GM18511 (cell line): ENCODE measurements around the gene NR2F1-AS1.

Experiments
- ATAC-seq: cut with Tn5 transposase; IDR thresholded peaks from one replicate; pipeline ENCODE4 v1.9.1; 2021; ENCODE audit warnings: mild to moderate bottlenecking, moderate library complexity; ENCODE audit not compliant: unreplicated experiment

NR2F1-AS1 gene

DNA sequence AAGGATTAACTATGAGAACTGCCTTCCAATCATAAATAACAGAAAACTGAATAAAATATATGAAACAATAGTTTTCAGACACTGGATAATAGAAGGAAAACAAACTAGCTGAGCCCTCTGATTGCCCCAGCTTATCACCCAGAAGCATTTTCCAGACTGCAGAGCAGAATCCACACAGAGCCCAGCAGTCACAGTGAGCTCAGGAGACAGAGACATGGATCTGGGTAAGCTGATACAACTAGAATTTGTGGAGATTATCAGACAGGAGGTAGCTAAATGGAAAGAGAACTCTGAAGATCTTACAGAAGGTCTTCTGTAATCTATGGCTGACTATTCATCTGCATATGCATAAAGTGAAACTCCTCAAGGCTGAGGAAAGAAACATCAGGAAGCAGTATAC lies 128.8 kb downstream of the NR2F1-AS1 start:
- no peak for ATAC-seq

DNA sequence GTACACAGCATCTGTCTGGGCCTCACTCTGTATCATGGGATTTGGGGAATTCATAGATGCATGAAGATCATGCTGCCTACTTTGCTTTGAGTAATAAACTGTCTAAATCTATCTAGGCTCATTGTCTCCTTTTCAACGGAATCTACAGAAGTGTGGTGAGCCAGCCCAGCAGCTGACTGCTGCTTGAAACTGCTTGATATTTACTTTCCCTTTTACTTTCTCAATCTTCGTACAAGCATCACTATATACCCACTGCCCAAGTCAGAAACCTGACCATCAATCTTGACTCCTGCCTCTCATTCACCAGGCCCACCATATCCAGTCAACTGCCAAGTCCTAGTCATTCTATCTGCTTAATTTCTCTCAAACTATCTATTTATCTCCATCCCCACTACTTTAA lies 142.9 kb downstream of the NR2F1-AS1 start:
- no peak for ATAC-seq

DNA sequence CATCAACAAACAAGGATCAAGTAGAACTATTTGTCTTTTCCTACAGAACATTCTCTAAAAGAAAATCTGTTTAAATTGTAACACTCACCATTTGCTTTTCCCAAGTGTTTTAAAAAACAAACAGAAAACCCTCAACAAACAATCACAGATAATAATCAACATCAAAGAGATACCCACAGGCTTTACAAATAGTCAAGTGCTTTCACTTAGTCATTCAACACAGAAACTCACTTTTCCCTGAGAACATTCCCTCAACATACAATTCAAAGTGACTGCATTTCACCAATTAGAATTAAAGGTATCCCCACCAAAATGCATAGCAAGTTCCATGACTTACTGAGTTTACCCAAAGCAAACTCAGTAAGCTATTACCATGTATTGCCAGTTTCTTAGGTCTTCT lies 144.9 kb downstream of the NR2F1-AS1 start:
- no peak for ATAC-seq

DNA sequence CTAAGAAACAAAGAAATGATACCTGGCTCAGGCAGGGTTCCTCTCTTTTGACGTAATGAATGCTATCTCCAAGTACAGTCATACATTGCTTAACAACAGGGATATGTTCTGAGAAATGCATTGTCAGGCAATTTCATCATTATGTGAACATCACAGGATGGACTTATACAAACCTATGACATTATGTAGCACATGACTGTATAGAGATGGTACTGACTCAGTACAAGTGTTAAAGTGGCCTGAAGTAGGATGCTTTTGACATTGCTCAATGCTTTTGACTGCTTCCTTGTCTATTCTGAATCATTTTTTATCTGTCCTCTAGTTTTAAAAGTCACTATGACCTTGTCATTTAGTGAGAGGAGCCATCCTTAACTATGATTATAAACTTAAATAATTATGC lies 147.6 kb downstream of the NR2F1-AS1 start:
- no peak for ATAC-seq

DNA sequence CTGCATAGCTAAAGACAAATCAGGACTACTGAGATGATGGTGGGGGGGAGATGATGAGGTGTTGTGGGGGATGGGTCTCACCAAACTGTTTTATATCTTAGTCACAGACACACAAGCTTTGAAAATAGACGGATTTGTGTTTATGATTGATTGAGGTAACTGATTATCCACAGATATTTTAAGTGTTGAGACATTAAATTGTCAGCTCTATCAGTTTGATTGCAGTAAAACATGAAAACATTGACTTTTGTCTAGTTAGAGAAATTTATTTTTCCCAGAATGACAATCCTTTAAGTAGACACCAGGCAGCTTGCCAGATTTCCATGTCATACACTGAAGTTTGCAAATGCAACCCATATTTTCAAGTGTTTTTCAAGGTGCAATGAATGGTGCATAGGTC lies 149.8 kb downstream of the NR2F1-AS1 start:
- no peak for ATAC-seq

DNA sequence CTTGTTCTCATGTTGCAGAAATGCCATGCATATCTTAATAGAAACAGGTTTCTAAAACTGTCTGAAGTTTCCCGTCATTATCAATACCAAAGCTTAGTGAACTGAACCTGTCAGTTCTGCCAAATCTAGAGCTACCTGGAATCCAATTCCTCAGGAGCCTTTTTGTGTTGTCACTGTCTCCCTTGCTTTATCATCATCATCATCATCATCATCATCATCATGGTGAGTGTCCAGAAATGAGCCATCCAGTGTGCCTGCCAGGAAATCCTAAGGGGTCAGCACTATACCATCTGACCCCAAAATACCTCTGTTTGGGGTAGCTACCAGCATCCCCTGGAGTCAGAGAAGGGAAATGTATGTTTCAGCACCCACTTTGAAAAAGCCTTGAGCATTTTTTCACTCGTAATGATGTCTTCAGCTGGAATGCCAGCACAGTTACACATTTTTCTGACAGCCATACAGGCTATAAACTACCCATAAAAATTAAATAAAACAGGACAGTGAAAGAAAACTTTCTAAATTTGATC lies 150.3 kb downstream of the NR2F1-AS1 start:
- ATAC-seq, result no peak

DNA sequence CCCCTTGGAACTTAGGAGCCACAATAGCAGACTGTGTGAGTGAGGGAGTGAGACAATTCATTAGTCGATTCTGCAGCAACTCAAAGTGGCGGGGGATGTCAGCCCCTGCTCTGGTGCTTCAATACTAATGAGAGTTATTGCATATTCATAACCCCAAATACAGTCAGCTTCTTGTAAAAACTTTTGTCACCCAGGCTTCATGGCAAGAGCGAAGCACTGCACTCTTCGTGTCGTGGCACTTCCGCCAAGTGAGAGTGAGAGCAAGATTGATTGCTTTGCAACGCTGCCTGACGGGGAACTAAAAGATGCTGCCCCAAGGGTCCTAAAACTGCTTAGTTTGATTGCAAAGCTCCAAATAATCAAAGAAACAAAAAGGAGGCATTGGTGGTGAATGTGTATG lies 150.9 kb downstream of the NR2F1-AS1 start:
- ATAC-seq, result no peak

DNA sequence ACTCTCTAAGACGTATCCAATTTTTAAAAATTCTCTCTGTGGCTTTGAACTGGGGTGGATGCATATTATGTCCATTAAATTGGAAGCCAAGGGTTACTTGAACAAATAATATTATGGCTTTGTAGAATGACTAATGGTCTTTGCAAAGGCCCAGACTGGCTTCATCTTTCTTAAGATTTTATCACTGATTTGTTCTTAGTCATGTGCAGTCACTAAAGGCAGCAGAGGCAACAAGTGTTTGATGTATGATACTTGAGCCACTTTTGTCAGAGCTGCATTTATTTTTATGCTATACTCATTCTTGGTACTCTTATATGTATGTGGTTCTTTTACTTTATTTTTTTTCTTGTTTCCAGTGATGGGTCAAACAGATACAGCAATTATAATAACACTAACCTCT lies 152.2 kb downstream of the NR2F1-AS1 start:
- ATAC-seq, result no peak

DNA sequence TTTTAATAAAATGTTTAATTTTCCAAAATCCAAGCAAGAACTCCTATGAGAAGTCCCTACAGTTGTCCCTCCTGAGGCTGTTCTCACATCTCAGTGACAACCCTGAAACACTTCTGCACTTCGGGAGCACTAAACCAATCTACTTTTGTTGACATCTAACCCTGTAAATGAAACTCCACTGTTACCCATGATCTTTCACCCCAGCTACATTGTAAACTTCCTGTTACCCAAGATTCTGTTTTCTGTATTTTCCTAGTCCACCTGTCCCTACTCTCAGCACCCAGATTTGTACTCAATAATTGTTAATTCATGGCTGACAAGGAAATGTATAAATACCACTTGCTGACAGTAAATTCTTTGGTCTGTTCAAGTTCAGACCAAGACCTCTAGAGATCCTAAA lies 153.7 kb downstream of the NR2F1-AS1 start:
- no peak for ATAC-seq

DNA sequence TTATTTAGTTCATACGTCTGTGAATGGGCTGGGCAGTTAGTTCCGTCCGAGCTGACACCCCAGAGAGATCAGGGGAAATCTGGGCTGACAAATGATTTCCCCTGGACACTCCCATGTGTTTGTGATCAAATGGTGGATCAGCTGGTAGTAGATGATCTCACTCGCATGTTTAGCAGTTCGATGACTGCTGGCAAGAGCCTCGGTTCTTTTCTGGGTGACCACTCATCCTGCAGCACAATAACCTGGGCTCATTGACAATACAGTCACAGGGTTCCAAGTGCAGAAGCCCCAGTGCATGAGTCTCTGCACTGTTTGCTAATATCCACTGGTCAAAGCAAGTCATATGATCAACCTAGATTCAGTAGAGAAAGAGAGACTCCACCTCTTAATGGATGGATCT lies 155.9 kb downstream of the NR2F1-AS1 start:
- no peak for ATAC-seq

DNA sequence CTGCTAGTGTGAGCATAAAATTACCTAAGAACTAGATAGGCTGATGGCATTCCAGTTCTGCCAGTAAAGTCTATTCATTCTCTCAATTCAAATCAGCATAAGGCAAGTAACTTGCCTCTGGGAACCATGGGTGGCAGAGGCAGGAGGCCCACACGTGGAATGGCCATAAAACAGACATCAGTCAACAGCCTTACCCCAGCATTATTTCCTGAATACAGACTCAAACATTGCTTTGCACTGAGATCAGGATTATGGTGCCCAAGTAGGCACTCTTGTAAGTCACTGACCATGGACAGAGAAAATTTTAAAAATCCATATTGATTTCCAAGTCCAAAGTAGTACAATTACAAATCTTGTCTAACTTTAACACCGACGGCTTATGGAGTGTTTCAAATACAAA lies 157.7 kb downstream of the NR2F1-AS1 start:
- no peak for ATAC-seq

DNA sequence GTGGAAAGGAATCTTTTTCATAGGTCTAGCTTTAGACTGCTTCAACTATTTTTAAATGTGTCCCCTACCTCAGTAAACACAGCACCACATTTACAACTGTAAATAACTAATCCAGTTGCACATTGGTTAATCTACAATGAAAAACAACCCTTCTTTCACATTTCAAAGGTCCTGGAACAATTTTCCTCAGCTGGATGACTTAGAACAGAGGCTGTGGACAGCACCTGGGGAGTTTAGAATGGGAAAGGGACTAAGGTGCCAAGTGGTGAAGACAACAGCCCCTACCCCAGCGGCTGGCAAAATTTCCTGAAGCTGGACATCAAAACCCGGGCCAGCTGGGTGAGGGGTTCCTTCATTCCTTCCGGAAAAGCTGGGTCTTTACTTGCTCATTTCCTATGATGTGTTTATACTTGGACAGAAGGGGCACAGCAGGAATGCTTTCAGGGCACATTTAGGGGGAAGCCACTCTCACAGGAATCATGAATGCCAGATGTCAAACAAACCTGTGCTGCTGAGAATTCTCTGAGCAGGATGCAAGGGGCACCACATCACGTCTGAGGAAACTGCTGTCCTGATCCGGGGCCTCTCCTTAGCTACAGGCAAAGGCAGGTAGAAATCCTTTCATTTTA lies 158.3 kb downstream of the NR2F1-AS1 start:
- no peak for ATAC-seq

DNA sequence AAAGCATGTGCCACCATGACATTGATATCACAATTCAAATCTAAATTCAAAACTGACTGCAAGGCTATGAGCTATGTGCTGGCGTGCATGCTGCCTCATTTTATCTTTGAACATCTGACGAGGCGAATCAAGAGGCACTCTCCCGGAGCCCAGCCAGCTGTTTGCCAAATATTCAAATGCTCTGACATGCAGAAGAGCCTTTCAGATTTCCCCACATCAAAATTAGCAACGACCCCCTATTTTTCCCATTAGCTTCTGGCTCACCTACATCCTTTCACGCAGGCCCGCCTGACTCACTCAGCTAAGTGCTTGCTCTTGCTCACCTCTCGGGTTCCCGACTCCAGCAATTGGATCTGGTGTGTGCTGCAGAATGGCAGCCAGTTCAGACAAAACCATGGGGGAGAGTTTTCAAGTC lies 159.0 kb downstream of the NR2F1-AS1 start:
- no peak for ATAC-seq

DNA sequence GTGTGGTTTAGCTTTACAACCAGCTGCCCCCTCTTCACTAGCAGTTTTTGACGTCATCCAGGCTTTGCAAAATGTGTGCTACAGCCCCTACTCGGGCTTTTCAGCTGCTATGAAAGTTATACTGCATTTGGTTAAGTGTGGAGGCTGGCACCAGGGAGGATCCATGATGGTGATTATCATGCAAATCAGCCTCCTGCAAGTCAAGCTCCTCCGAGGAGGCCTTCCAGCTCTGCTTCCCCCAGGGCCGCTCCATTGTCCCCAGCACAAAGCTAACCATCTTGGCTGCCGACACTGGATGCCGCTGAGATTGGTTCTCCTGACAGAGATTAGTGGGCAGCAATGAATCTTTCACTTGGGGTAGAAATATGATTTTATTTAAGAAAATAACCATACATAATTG lies 159.6 kb downstream of the NR2F1-AS1 start:
- no peak for ATAC-seq

DNA sequence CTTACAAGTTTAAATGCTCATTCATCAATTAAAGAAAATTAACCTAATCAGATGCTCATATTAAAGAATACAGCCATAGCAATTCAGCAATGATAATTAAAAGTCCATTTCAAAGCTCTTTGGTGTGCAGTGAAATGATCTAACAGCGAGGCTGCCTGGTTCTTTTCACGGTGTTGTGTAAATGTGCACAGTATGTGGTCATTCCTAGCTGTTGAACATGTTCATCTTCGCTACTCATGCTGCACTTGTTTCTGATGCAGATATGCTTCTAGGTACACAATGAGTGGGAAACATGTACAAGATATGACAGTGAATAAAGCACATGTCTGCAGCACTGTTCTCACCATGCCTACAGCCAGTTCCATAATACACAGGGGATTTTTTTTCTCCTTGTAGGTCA lies 163.5 kb downstream of the NR2F1-AS1 start:
- ATAC-seq, result no peak

DNA sequence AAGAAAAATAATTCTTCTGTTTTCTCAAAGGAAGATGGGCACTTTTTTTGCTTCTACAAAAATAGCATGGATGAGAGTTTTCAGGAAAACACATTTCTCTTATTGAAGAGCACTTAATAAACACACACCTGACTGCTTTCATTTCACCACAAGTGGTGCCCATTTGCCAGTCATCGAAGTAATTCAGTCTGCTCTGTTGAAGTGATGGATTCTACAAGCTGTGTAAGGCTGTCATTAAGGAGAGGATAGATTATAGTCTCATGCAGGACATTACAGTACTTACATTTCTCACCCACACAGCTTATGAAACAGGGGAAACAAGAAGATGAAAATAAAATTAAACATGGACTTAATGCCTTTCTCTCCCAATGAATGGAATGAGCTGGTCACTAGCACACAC lies 165.2 kb downstream of the NR2F1-AS1 start:
- ATAC-seq, result no peak

DNA sequence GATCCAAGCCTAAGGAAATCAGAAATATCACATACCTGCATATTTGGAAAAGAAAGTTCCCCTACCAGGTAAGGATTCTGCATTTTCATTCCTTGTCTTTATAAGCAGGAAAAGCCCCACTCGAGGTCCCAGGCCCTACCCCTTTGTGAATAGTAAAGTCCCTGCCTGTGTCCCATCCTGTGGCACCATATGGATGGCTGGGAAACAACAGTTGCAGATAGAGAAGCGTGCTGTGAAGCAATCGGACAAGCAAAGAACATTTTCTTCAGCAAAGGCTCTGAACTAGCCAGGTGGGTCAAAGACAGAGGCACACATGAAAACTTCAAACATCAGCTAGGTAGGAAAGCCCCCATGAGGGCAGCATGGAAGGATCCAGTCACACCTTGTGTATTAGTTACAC lies 169.3 kb downstream of the NR2F1-AS1 start:
- ATAC-seq, result no peak

DNA sequence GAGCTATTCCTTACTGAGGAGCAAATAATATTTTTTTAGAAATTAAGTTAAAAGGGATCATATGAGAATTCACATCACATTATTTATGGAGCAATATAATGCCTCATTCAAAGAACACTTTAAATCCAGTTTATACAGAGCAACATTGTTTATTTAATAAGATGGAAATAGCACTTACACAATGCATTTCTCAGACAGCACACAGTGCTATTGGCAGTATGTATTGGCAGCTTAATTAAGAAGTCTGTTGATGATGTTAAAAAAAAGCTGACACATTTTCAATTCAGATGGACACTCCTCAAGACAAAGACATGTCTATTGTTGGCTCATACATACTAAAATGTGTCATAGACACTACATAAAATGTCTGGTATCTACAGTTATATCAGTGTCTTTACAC lies 171.3 kb downstream of the NR2F1-AS1 start:
- ATAC-seq, result no peak

DNA sequence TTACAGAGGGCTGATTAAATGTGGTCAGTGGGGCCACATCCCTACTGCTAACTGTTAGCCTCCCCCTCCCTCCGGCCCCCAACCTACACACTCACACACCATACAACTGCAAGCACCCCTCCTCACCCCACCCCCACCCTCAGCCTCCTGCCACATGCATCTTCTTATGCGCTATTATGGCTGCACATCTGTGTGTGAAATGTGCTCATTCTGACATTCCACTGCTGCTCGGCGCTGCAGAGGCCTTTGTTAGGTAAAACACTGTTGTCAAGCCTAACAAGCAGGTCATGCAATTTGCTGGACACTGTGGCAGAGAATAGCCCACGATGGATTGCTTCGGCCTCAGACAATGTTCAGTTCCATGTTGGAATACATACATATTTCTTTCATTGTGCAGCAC lies 173.6 kb downstream of the NR2F1-AS1 start:
- no peak for ATAC-seq

DNA sequence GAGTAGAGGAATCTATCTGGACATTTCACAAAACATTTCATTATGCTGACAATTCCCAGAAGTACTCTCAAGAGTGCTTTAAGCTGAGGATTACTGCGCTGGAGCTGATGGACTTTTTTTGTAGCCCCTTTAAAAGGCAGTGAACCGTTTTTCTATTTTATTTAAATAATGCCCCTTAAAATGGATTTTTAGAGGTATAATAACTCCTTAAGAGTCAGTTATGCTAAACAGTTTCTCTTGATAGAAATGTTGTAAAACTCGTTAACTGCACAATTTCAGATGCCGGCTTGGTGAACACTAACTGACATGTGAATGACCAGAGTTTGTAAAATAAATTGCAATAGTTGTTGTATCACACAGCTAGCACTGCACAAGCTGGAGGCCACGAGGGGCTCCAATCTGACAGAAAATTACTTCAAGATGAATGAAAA lies 174.0 kb downstream of the NR2F1-AS1 start:
- no peak for ATAC-seq

DNA sequence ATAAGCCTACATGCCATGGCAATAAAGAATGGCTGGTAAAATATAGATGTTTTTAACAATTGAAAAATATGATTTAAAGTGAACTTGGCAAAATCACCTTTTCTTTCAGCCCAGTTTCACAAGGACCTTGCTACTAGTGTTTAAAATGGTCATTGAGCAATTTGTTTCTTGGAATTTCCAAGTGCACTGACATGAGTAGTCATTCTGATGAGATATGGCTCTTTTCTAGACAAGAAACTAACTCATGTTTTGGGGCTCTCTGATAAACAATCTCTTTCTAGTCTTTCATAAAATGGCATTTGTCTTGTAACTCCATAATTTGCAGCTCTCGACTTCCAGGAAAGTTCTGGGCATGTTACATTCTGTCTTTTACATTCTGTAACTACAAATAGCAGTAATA lies 176.8 kb downstream of the NR2F1-AS1 start:
- no peak for ATAC-seq

DNA sequence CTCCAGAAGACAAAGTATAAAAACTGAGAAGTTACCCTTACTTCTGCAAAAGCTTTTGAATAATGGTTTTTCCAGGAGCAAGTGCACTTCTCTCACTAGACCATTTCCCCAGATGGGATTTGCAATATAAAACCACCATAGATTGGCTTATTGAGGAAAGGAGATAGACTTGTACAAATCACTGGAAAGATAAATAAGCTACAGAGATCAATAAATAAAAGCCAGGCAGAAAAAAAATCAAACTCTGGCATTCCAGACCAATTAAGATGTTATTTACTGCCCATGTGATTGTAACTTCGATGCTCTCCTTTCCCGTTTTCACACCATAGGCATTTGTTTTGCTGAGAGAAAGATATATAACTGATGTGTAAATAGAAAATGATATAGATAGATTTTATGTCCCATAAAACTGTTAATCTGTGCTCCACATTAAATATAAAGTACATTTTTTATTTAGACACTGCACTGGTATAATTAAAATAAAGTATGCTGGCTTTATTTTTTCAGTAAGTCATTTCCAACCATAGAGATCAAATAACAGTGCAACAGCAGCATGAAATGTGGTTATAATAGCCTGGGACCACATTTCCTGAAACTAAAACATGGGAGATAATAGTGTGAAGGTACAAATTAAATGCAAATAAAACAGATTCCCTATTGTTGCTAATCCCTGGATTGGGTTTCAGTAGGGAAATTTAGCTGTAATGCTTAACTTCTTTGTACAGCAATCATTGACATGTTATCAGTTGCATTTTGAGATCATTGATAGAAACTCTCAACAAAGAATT lies 177.7 kb downstream of the NR2F1-AS1 start:
- ATAC-seq, result no peak
